ENCODE results near the gene JOSD1. TPM values are rescaled to one million over a fixed set of nuclear protein-coding genes. Genes with fewer than 3 reads are reported as not detected.

JOSD1 gene
- total RNA-seq, 1 donor from 2014 or later: 45.2 TPM

GRCh38 chr22:38736257-38736570, 35.5 kb upstream of the JOSD1 start:
- CTCF ChIA-PET: interaction anchor here (1.1 kb wide), 1 partner anchor 11 kb away, joined by 5 read pairs; no protein-coding TSS in a partner anchor
- H3K4me1 Mint-ChIP-seq: peaks cover 26% of the 10 kb centered on the region
- intact Hi-C loops (cut with micrococcal nuclease): no loop called here
- H3K27ac Mint-ChIP-seq: peak overlapping the region; percentile 65
- POLR2A ChIA-PET: interaction anchor here (1.2 to 5.5 kb wide), 3 partner anchors 12 to 27 kb away, joined by 3 to 37 read pairs (median 8); no protein-coding TSS in a partner anchor
- no peak overlapping the region for H3K4me3 Mint-ChIP-seq
- no peaks in the 10 kb centered on the region for H3K9me3 Mint-ChIP-seq
- TF ChIP-seq, protein P1, sequence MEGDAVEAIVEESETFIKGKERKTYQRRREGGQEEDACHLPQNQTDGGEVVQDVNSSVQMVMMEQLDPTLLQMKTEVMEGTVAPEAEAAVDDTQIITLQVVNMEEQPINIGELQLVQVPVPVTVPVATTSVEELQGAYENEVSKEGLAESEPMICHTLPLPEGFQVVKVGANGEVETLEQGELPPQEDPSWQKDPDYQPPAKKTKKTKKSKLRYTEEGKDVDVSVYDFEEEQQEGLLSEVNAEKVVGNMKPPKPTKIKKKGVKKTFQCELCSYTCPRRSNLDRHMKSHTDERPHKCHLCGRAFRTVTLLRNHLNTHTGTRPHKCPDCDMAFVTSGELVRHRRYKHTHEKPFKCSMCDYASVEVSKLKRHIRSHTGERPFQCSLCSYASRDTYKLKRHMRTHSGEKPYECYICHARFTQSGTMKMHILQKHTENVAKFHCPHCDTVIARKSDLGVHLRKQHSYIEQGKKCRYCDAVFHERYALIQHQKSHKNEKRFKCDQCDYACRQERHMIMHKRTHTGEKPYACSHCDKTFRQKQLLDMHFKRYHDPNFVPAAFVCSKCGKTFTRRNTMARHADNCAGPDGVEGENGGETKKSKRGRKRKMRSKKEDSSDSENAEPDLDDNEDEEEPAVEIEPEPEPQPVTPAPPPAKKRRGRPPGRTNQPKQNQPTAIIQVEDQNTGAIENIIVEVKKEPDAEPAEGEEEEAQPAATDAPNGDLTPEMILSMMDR (IDR thresholded peaks at IDR 0.05): no peak
- no peaks in the 10 kb centered on the region for H3K27me3 Mint-ChIP-seq
- no peak for DNase-seq
- peaks cover 94% of the 10 kb centered on the region for H3K36me3 Mint-ChIP-seq (ENCODE audit: low read depth)
- ATAC-seq (ENCODE audit: low read depth): no peak

DNA sequence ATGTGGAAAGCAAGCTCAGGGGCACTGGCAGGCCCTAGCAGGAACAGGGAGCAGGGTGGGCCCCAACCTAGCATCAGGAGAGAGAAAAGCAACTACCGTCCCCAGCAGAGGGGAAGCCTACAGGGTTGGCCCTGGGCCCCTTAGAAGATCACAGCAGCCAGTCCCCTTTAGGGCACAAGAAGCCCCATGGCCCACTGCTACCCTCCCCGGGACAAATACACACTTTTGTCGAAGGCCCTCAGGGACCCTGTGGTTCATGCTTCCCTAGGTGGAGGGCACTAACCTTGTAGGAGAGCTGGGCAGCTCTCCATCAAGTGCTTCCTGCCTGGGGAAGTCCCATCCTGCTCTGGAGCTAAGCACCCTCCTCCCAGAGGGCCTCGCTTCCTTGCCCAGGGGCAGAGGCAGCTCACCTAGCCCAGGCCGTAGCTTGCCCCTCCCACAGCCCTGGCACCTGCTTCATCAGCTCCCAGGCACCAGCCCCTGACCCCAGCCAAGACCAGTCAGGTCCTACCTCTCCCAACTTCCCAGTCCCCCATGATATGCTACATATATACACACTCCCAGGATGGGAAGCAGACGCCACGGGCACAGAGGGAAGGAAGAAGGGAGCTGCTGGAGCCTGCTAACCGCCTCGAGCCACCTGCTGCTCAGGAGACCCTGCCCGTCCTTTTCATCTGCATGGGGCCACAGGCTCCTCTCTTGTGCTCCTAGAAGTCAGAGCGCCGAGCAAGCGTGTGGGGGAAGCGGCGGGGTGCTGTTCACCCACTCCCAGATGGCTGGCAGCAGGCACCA, 34.9 kb upstream of the JOSD1 start:
- no peak overlapping the region for H3K4me3 Mint-ChIP-seq
- intact Hi-C loops (cut with micrococcal nuclease): no loop called here

GRCh38 chr22:38735126-38735464, 34.4 kb upstream of the JOSD1 start:
- intact Hi-C loops (cut with micrococcal nuclease): no loop called here
- H3K4me3 Mint-ChIP-seq: no peak overlapping the region

More for the DNA sequence above, 34.9 kb upstream of the JOSD1 start:
- Mint-ChIP-seq H3K27me3 (no peaks in the 10 kb centered on the region), H3K36me3 (ENCODE audit: low read depth) (peaks cover 94% of the 10 kb centered on the region), H3K4me1 (peaks cover 26% of the 10 kb centered on the region), H3K27ac (peak overlapping the region; percentile 65), H3K9me3 (no peaks in the 10 kb centered on the region)
- no peak for DNase-seq
- TF ChIP-seq, protein P1 (IDR thresholded peaks at IDR 0.05): no peak
- ATAC-seq (ENCODE audit: low read depth): peak; percentile 30
- ChIA-PET POLR2A (interaction anchor here (0.5 to 5.5 kb wide), 5 partner anchors 11 to 1634 kb away, joined by 3 to 37 read pairs (median 8); no protein-coding TSS in a partner anchor), CTCF (interaction anchor here (1.1 to 3.5 kb wide), 4 partner anchors 10 to 108 kb away, joined by 5 to 26 read pairs (median 8); no protein-coding TSS in a partner anchor)

DNA sequence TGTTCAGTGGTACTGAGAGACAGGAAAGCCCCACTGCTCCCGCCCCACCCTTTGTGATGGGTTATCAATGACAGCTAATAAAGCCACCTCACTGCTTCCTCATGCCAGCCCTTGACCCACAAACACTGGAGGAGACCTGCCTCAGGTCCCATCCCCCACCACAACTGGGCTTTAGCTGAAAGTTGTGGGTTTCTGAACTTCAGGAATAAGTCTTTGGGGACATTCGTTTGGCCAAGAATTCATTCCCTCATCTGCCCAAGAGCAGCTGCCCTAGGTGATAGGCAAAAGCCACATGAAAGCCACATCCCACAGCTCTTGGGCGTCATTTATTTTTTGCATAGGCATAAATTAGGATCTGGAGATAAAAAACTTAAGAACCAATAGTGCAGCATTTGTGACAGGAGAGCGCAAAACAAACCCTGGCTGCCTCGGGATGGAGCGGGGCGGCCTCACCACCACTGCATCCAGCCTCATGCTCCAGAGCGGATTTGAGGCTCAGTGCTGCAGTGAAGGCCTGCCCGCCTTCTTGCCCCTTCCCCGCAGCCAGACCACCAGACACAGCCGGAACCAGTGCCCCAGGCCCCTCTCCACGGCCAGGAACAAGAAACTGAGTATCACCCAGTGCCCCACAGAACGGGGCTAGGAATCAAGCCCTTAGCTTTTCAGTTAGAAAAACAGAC, 33.8 kb upstream of the JOSD1 start:
- no peak for DNase-seq
- no peak overlapping the region for H3K4me3 Mint-ChIP-seq
- peaks cover 94% of the 10 kb centered on the region for H3K36me3 Mint-ChIP-seq (ENCODE audit: low read depth)
- intact Hi-C loops (cut with micrococcal nuclease): no loop called here
- ChIA-PET POLR2A (interaction anchor here (0.7 to 5.5 kb wide), 7 partner anchors 10 to 29 kb away, joined by 3 to 37 read pairs (median 4); no protein-coding TSS in a partner anchor), CTCF (interaction anchor here (1.7 to 3.5 kb wide), 5 partner anchors 10 to 109 kb away, joined by 5 to 26 read pairs (median 7); no protein-coding TSS in a partner anchor)
- TF ChIP-seq, protein P1 (IDR thresholded peaks at IDR 0.05): no peak
- ATAC-seq (ENCODE audit: low read depth): no peak
- H3K9me3 Mint-ChIP-seq: no peaks in the 10 kb centered on the region
- peaks cover 26% of the 10 kb centered on the region for H3K4me1 Mint-ChIP-seq
- H3K27me3 Mint-ChIP-seq: no peaks in the 10 kb centered on the region
- H3K27ac Mint-ChIP-seq: peak overlapping the region; percentile 68

More at GRCh38 chr22:38735126-38735464, 34.4 kb upstream of the JOSD1 start:
- TF ChIP-seq, protein P1 (IDR thresholded peaks at IDR 0.05): no peak
- no peaks in the 10 kb centered on the region for H3K27me3 Mint-ChIP-seq
- peak overlapping the region; percentile 65 for H3K27ac Mint-ChIP-seq
- H3K4me1 Mint-ChIP-seq: peaks cover 26% of the 10 kb centered on the region
- ChIA-PET POLR2A (interaction anchor here (0.6 to 5.5 kb wide), 5 partner anchors 11 to 1635 kb away, joined by 3 to 37 read pairs (median 7); no protein-coding TSS in a partner anchor), CTCF (interaction anchor here (1.7 to 3.5 kb wide), 4 partner anchors 10 to 108 kb away, joined by 7 to 26 read pairs (median 8); no protein-coding TSS in a partner anchor)
- H3K9me3 Mint-ChIP-seq: no peaks in the 10 kb centered on the region
- no peak for DNase-seq
- no peak for ATAC-seq (ENCODE audit: low read depth)
- peaks cover 94% of the 10 kb centered on the region for H3K36me3 Mint-ChIP-seq (ENCODE audit: low read depth)
